Large intestine (tissue), 3 donors: ENCODE results near the gene NFASC. TPM values are rescaled to one million over a fixed set of nuclear protein-coding genes. Genes with fewer than 3 reads are reported as not detected.

Experiments used
- DNase-seq, 2 donors: peaks; one replicate each; pipeline versions ENCODE4 v3.0.0 to v3.0.0-alpha.2; 2013
- H3K27ac ChIP-seq: one replicate; pipeline ENCODE4 v1.5.1; 2013; ENCODE audit warnings: low read length
- H3K27me3 ChIP-seq: 2 replicates; pipeline ENCODE4 v1.6.1; 2013; ENCODE audit warnings: low read length; ENCODE audit not compliant: control insufficient read depth, insufficient read depth
- H3K36me3 ChIP-seq: 2 replicates; pipeline ENCODE4 v1.6.1; 2013; ENCODE audit warnings: low read length; ENCODE audit not compliant: control insufficient read depth, insufficient read depth
- H3K4me1 ChIP-seq: one replicate; pipeline ENCODE4 v1.6.1; 2013; ENCODE audit warnings: low read length; ENCODE audit not compliant: control insufficient read depth, insufficient read depth
- H3K4me3 ChIP-seq: one replicate; pipeline ENCODE4 v1.5.1; 2013; ENCODE audit warnings: low read length
- H3K9me3 ChIP-seq: one replicate; pipeline ENCODE4 v1.6.1; 2013; ENCODE audit warnings: mild to moderate bottlenecking, low read depth, low read length, moderate library complexity; ENCODE audit not compliant: control insufficient read depth
- WGBS: methylation state at CpG from one replicate; pipeline ENCODE4 v1.1.5; 2013; ENCODE audit warnings: low lambda C conversion rate; ENCODE audit not compliant: insufficient coverage; 5-methylcytosine and 5-hydroxymethylcytosine counted together
- polyA plus RNA-seq: library from polyadenylated mRNA; unstranded; fragments of 120-200 nt; gene quantifications from one replicate; pipeline ENCODE4 v1.2.1, GENCODE V29; 2013

The NFASC gene
- polyA plus RNA-seq, 1 donor, result 10.1 TPM

DNA sequence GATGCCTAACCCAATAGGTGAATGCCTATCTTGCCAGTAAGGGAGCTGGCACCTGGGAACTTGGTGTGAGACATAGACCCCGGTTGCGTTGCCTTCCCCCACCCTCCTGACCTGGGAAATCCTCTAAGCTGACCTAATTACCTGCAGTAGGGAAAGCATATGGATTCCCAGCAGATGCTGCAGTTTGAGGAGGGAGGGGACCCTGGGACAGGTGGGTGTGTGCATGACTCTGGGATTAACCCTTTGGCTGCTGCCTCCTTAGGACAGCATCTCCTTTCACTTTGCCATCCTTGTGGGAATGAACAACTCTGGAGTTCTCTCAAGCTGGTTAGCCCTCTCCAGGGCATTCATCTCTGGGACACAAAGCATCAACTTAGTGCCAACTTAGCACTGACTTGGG, 16.4 kb upstream of the NFASC start:
- Histone ChIP-seq H3K27ac (no peak overlapping the region), H3K36me3 (no peaks in the 10 kb centered on the region), H3K9me3 (no peaks in the 10 kb centered on the region), H3K27me3 (peaks cover 14% of the 10 kb centered on the region), H3K4me1 (no peaks in the 10 kb centered on the region), H3K4me3 (no peak overlapping the region)
- no peak for DNase-seq
- WGBS, result no CpG with 5 or more reads among the region's 2 CpGs

GRCh38 chr1:204858363-204858821, 12.3 kb upstream of the NFASC start:
- H3K4me1 ChIP-seq, result no peaks in the 10 kb centered on the region
- no peak overlapping the region for H3K27ac ChIP-seq
- no peak overlapping the region for H3K4me3 ChIP-seq
- peaks cover 15% of the 10 kb centered on the region for H3K27me3 ChIP-seq
- 0% methylated on average over 2 of the region's 9 CpGs for WGBS
- no peak for DNase-seq
- H3K9me3 ChIP-seq, result no peaks in the 10 kb centered on the region
- no peaks in the 10 kb centered on the region for H3K36me3 ChIP-seq

DNA sequence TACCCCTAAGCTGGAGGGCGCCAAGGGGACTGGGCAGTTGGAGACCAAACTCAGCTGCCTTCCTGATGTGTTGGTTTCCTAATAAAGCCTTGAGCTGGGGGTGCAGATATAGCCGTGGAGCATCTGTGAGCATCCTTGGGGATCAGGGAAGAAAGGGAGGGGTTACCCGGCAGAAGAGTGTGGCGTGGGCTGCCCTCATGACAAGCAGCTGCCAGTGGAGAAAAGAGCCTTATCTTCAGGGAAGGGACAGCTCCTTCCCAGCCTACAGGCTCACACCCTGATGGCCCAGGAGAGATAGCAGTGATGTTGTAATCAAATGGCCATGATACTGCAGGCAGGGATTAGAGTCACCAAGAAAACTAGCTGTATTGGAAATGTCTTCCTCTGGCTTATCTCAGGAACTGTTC, 10.8 kb upstream of the NFASC start:
- peak; percentile 24 to 44 for DNase-seq
- WGBS, result no CpG with 5 or more reads among the region's 4 CpGs

GRCh38 chr1:204863024-204863423, 7.6 kb upstream of the NFASC start:
- H3K27ac ChIP-seq, result no peak overlapping the region
- H3K4me1 ChIP-seq, result no peaks in the 10 kb centered on the region
- no peak overlapping the region for H3K4me3 ChIP-seq
- no peak for DNase-seq
- H3K27me3 ChIP-seq, result peaks cover 5% of the 10 kb centered on the region
- no peaks in the 10 kb centered on the region for H3K9me3 ChIP-seq
- no CpG with 5 or more reads among the region's 5 CpGs for WGBS
- H3K36me3 ChIP-seq, result no peaks in the 10 kb centered on the region

More for the DNA sequence above, 10.8 kb upstream of the NFASC start:
- H3K27me3 ChIP-seq, result peaks cover 13% of the 10 kb centered on the region
- no peaks in the 10 kb centered on the region for H3K36me3 ChIP-seq
- H3K4me1 ChIP-seq, result no peaks in the 10 kb centered on the region
- no peak overlapping the region for H3K4me3 ChIP-seq
- no peak overlapping the region for H3K27ac ChIP-seq
- no peaks in the 10 kb centered on the region for H3K9me3 ChIP-seq

DNA sequence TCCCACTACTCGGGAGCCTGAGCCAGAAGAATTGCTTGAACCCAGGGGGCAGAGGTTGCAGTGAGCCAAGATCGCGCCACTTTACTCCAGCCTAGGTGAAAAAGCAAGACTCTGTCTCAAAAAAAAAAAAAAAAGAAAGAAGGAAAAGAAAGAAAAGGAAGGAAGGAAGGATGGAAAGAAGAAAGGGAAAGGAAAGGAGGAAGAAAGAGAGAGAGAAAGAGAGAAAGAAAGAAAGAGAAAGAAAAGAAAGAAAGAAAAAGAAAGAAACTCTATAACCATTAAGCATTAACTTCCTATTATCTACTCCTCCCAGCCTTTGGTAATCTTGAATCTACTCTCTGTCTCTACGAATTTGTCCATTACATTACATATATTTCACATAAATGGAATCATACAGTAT, 6.9 kb upstream of the NFASC start:
- no peaks in the 10 kb centered on the region for H3K36me3 ChIP-seq
- no peak overlapping the region for H3K27ac ChIP-seq
- WGBS, result 92% methylated on average over 4 of the region's 4 CpGs

GRCh38 chr1:204866051-204866596, 4.5 kb upstream of the NFASC start:
- no peaks in the 10 kb centered on the region for H3K27me3 ChIP-seq
- WGBS, result no CpG with 5 or more reads among the region's 5 CpGs

More for the DNA sequence above, 6.9 kb upstream of the NFASC start:
- Histone ChIP-seq H3K4me3 (no peak overlapping the region), H3K27me3 (peaks cover 4% of the 10 kb centered on the region), H3K4me1 (no peaks in the 10 kb centered on the region), H3K9me3 (no peaks in the 10 kb centered on the region)
- no peak for DNase-seq

GRCh38 chr1:204867203-204867602, 3.5 kb upstream of the NFASC start:
- Histone ChIP-seq H3K4me1 (no peaks in the 10 kb centered on the region), H3K36me3 (no peaks in the 10 kb centered on the region), H3K27ac (no peak overlapping the region), H3K4me3 (no peak overlapping the region), H3K27me3 (no peaks in the 10 kb centered on the region), H3K9me3 (no peaks in the 10 kb centered on the region)
- WGBS, result no CpG with 5 or more reads among the region's 2 CpGs
- DNase-seq, result no peak

More at GRCh38 chr1:204866051-204866596, 4.5 kb upstream of the NFASC start:
- Histone ChIP-seq H3K27ac (no peak overlapping the region), H3K4me3 (no peak overlapping the region), H3K9me3 (no peaks in the 10 kb centered on the region), H3K4me1 (no peaks in the 10 kb centered on the region), H3K36me3 (no peaks in the 10 kb centered on the region)
- no peak for DNase-seq

DNA sequence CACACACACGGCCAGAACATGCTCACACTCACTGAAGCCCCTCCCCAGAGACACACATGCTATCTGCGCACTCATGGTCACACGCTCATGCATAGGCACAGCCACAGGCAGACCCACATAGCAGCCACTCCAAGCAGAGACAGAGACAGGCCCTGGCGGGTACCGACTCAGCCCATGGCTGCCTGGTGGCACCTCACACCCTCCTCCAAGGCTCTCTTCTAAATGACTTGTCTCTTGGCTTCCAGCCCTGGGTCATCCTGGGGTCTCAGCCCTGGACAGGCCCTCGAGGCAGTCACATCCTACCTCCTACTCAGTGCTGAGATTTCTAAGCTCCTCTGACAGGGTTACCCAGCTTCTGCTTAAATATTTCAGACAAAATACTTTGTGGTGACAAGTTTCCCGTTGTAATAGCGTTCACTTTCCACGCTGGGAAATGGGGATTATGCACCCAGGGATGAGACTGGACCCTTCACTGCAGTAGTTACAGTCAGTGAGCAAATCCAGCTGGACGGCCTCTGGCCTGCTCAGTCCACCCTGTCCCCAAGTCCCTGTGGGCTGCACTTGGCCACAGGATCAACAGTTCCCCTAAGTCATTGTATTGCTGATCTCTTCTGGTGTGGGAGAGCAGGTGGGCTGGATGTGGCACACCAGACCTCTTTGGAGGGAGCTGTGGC, 2.9 kb upstream of the NFASC start:
- Histone ChIP-seq H3K36me3 (no peaks in the 10 kb centered on the region), H3K27ac (no peak overlapping the region), H3K4me3 (no peak overlapping the region), H3K9me3 (no peaks in the 10 kb centered on the region), H3K27me3 (no peaks in the 10 kb centered on the region), H3K4me1 (no peaks in the 10 kb centered on the region)
- DNase-seq, result no peak
- no CpG with 5 or more reads among the region's 10 CpGs for WGBS

DNA sequence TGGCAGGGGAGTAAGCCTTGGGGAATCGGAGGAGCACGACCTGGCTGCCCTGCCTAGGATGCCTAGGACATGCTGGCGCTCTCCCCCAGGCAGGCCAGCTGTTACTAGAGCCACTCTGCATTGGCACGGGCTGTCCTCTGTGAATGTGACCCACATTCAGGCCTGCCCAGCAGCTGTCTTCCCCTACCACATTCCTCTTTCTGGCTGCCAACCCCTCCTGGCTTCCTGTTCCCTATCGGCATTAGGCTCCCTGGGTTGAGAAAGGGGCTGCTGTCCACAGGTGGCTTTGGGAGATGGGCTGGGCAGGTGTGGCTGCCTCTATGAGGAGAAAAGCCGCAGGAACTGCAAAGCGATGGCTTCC, 2.3 kb upstream of the NFASC start:
- peaks cover 3% of the 10 kb centered on the region for H3K27me3 ChIP-seq
- no peaks in the 10 kb centered on the region for H3K9me3 ChIP-seq
- H3K4me1 ChIP-seq, result no peaks in the 10 kb centered on the region
- WGBS, result no CpG with 5 or more reads among the region's 7 CpGs
- no peak overlapping the region for H3K4me3 ChIP-seq
- no peak overlapping the region for H3K27ac ChIP-seq
- H3K36me3 ChIP-seq, result no peaks in the 10 kb centered on the region
- DNase-seq, result no peak

- DNase-seq, result no peak
- no peak overlapping the region for H3K4me3 ChIP-seq
- H3K27ac ChIP-seq, result no peak overlapping the region
- WGBS, result 58% methylated on average over 2 of the region's 3 CpGs
- no peaks in the 10 kb centered on the region for H3K36me3 ChIP-seq
- H3K9me3 ChIP-seq, result no peaks in the 10 kb centered on the region
- no peaks in the 10 kb centered on the region for H3K4me1 ChIP-seq
- H3K27me3 ChIP-seq, result peaks cover 3% of the 10 kb centered on the region
These were observed 1.6 kb upstream of the NFASC start for GRCh38 chr1:204869097-204869496.
